ENCODE results near the gene POLR1B. TPM values are rescaled to one million over a fixed set of nuclear protein-coding genes. Genes with fewer than 3 reads are reported as not detected.

POLR1B gene
- total RNA-seq, 1 experiment from 2014 or later: 51.2 TPM

GRCh38 chr2:112528541-112528940, 13.7 kb upstream of the POLR1B start:
- DNase-seq (ENCODE audit: low spot score) (no peak), ATAC-seq (no peak)
- Mint-ChIP-seq H3K4me3 (no peak overlapping the region), H3K27me3 (ENCODE audit: low read depth) (no peaks in the 10 kb centered on the region), H3K4me1 (peaks cover 3% of the 10 kb centered on the region; the same call in 1 of the 2 replicates), H3K36me3 (peaks cover 34% of the 10 kb centered on the region), H3K9me3 (no peaks in the 10 kb centered on the region), H3K27ac (no peak overlapping the region)
- POLR2A ChIA-PET: no interaction called here
- TF ChIP-seq AR (CRISPR knock-in tag; IDR thresholded peaks at IDR 0.05): no peak
- no peak for TF ChIP-seq AFF4 (CRISPR knock-in tag; IDR thresholded peaks at IDR 0.05; ENCODE audit: borderline replicate concordance)
- TF ChIP-seq E2F1 (CRISPR knock-in tag; IDR thresholded peaks at IDR 0.05): no peak
- no peak for TF ChIP-seq ESRRA (CRISPR knock-in tag; IDR thresholded peaks at IDR 0.05; ENCODE audit: borderline replicate concordance)
- no peak for TF ChIP-seq ELF4 (CRISPR knock-in tag; IDR thresholded peaks at IDR 0.05; ENCODE audit: low read depth)
- no peak for TF ChIP-seq ATF2 (CRISPR knock-in tag; IDR thresholded peaks at IDR 0.05; ENCODE audit: borderline replicate concordance, low read depth)
- TF ChIP-seq MLX (CRISPR knock-in tag; IDR thresholded peaks at IDR 0.05): no peak
- CTCF ChIA-PET: no interaction called here

GRCh38 chr2:112529757-112530156, 12.5 kb upstream of the POLR1B start:
- no peaks in the 10 kb centered on the region for H3K9me3 Mint-ChIP-seq
- ATAC-seq: no peak
- no peak for TF ChIP-seq ZNF396 (CRISPR knock-in tag; IDR thresholded peaks at IDR 0.05; ENCODE audit: borderline replicate concordance)
- TF ChIP-seq OVOL2 (CRISPR knock-in tag; IDR thresholded peaks at IDR 0.05; ENCODE audit: borderline replicate concordance): no peak
- no peak for TF ChIP-seq FOXP1 (CRISPR knock-in tag; IDR thresholded peaks at IDR 0.05; ENCODE audit: borderline replicate concordance)
- no peak for TF ChIP-seq JUN (CRISPR knock-in tag; IDR thresholded peaks at IDR 0.05)
- TF ChIP-seq NFATC4 (CRISPR knock-in tag; IDR thresholded peaks at IDR 0.05): no peak
- TF ChIP-seq CREB1 (CRISPR knock-in tag; IDR thresholded peaks at IDR 0.05): no peak
- no peak for TF ChIP-seq FOXP4 (CRISPR knock-in tag; IDR thresholded peaks at IDR 0.05)
- H3K4me3 Mint-ChIP-seq: no peak overlapping the region
- H3K36me3 Mint-ChIP-seq: peaks cover 24% of the 10 kb centered on the region; the same call in 1 of the 2 replicates
- H3K4me1 Mint-ChIP-seq: peaks cover 3% of the 10 kb centered on the region; the same call in 1 of the 2 replicates
- no peak for DNase-seq (ENCODE audit: low spot score)
- no peaks in the 10 kb centered on the region for H3K27me3 Mint-ChIP-seq (ENCODE audit: low read depth)
- POLR2A ChIA-PET: no interaction called here
- H3K27ac Mint-ChIP-seq: no peak overlapping the region
- CTCF ChIA-PET: no interaction called here
